Ovary (tissue), 9 donors: Measurements from ENCODE around the gene KCTD10. TPM values are rescaled to one million over a fixed set of nuclear protein-coding genes. Genes with fewer than 3 reads are reported as not detected.
A peak's percentile ranks its signal among the peaks of the same experiment; 100 is the strongest.

Experiments
- DNase-seq, 5 donors: peaks; one replicate each; pipeline ENCODE4 v3.0.0-alpha.2; 2019 to 2020
- H3K27ac ChIP-seq, 2 donors: fragments of 200-600 bp; one replicate each; pipeline versions ENCODE4 v1.5.1 to v1.8.0; 2019 to 2022
- H3K27me3 ChIP-seq: fragments of 200-600 bp; one replicate; pipeline ENCODE4 v1.8.0; 2022
- H3K36me3 ChIP-seq: fragments of 200-600 bp; sonication (generic); one replicate; pipeline ENCODE4 v1.5.1; 2019
- H3K4me1 ChIP-seq: one replicate; pipeline ENCODE4 v1.8.1; 2013; ENCODE audit warnings: mild to moderate bottlenecking, moderate library complexity; ENCODE audit not compliant: insufficient read depth
- H3K4me3 ChIP-seq: fragments of 200-600 bp; sonication (generic); one replicate; pipeline ENCODE4 v1.5.1; 2017
- H3K9me3 ChIP-seq, 2 donors: fragments of 200-600 bp in 1 of 2; sonication (generic) in 1 of 2; one replicate each; pipeline versions ENCODE4 v1.5.1 to v1.8.1; 2013 to 2019; ENCODE audit warnings: mild to moderate bottlenecking in 1 of 2, moderate library complexity in 1 of 2
- CTCF ChIP-seq, 3 donors: fragments of 450-650 bp in 2 of 3; fragments of 200-600 bp in 1 of 3; IDR thresholded peaks; one replicate each; pipeline versions ENCODE4 v1.5.1 to v1.8.0; 2016 to 2022; ENCODE audit warnings: antibody characterized with exemption in 3 of 3, mild to moderate bottlenecking in 1 of 3
- EP300 ChIP-seq: sonication (generic); formaldehyde crosslinking; IDR thresholded peaks from one replicate; pipeline ENCODE4 v1.6.1; 2017; ENCODE audit warnings: antibody characterized with exemption
- POLR2A ChIP-seq: fragments of 450-650 bp; IDR thresholded peaks from one replicate; pipeline ENCODE4 v1.6.1; 2017; ENCODE audit warnings: antibody characterized with exemption, mild to moderate bottlenecking, moderate library complexity
- WGBS, 3 donors: extraction: QIAGEN DNeasy Blood & Tissue Kit in 1 of 3; methylation state at CpG; one replicate each; pipeline versions ENCODE4 v1.1.5 to v1.1.7; 2013 to 2017; 5-methylcytosine and 5-hydroxymethylcytosine counted together
- intact Hi-C, 4 donors: fragments of 100-400 bp; cut with DNase I; formaldehyde crosslinking; loops; one replicate each; pipeline versions ENCODE4 v1.11.0 to v1.15.1; 2022 to 2023
- polyA plus RNA-seq, 2 donors: library from polyadenylated mRNA; stranded (reverse); fragments of 200-250 nt in 1 of 2; fragments of 350-450 nt in 1 of 2; fragmentation: Illumina TruSeq in 1 of 2; extraction: RNeasy Lipid Tissue Mini Kit (QIAGEN cat#74804) in 1 of 2; gene quantifications; one replicate each; pipeline ENCODE4 v1.2.3, GENCODE V29; 2013 to 2014
- total RNA-seq, 7 donors: library from RNA; depleted of rRNA in 2 of 7; stranded (reverse); fragments of >200 nt in 2 of 7; fragmentation: NEBNext Ultra II Directional in 3 of 7; extraction: Animal tissue kit (Norgen Biotek cat#: 25700) in 3 of 7; gene quantifications; one replicate each; pipeline versions ENCODE4 v1.1.0 to v1.2.4, GENCODE V29; 2016 to 2023
- donor health status: DM: no; HTN: no; CAD: no; lungs with moderate emphysema.
- donor health status: DM: no; HTN: no; CAD: no.
- donor health status: Bipolar disorder and iron deficiency.
- donor health status: DM: yes; HTN: yes; CAD: no.
- donor health status: DM: no; HTN: no; CAD: no.
- donor health status: DM: yes; HTN: yes; CAD: no.

KCTD10 gene
- total and polyA plus RNA-seq, 9 donors, result 21.6 to 70.6 (median 38.0) TPM

- peak in 1 of 5 donors; percentile 30 for DNase-seq
- Histone ChIP-seq H3K4me1 (peaks cover 15% of the 10 kb centered on the region), H3K27ac (peak overlapping the region in 1 of 2 donors; percentile 10), H3K4me3 (no peak overlapping the region), H3K27me3 (no peaks in the 10 kb centered on the region), H3K36me3 (no peaks in the 10 kb centered on the region), H3K9me3 (no peaks in the 10 kb centered on the region)
- 7 to 33% (median 19%) methylated on average over 1 of the region's 1 CpG for WGBS, 3 donors
- intact Hi-C loops, result loop anchor here in 1 of 4 donors (10.0 kb wide), 2 partner anchors 202 to 252 kb away; partner anchors contain the start of gene FAM222A
- no peak for TF ChIP-seq CTCF (IDR thresholded peaks at IDR 0.05)
- TF ChIP-seq POLR2A, result no peak
These were observed 35.5 kb upstream of the KCTD10 start for GRCh38 chr12:109512608-109513007.

GRCh38 chr12:109510196-109510595 is 33.1 kb upstream of the KCTD10 start:
- Histone ChIP-seq H3K36me3 (no peaks in the 10 kb centered on the region), H3K27ac (no peak overlapping the region), H3K27me3 (no peaks in the 10 kb centered on the region), H3K4me3 (no peak overlapping the region), H3K9me3 (no peaks in the 10 kb centered on the region), H3K4me1 (peaks cover 15% of the 10 kb centered on the region)
- intact Hi-C loops, result loop anchor here in 1 of 4 donors (10.0 kb wide), 2 partner anchors 205 to 255 kb away; partner anchors contain the start of gene FAM222A
- DNase-seq, result peak in 3 of 5 donors; percentile 54 to 65 (median 54)
- WGBS, 3 donors, result 31 to 53% (median 36%) methylated on average over 15 of the region's 15 CpGs
- TF ChIP-seq EP300 (no peak), CTCF (IDR thresholded peaks at IDR 0.05) (no peak), POLR2A (no peak)

- Histone ChIP-seq H3K4me3 (no peak overlapping the region), H3K27ac (no peak overlapping the region), H3K4me1 (no peaks in the 10 kb centered on the region), H3K36me3 (no peaks in the 10 kb centered on the region), H3K9me3 (no peaks in the 10 kb centered on the region), H3K27me3 (no peaks in the 10 kb centered on the region)
- no peak for DNase-seq
- WGBS, 3 donors, result 43 to 71% (median 45%) methylated on average over 1 of the region's 1 CpG
- TF ChIP-seq POLR2A (no peak), CTCF (IDR thresholded peaks at IDR 0.05) (no peak), EP300 (no peak)
- intact Hi-C loops, result no loop called here
These were observed 27.0 kb upstream of the KCTD10 start for GRCh38 chr12:109504068-109504467.

GRCh38 chr12:109503611-109504010 is 26.5 kb upstream of the KCTD10 start:
- Histone ChIP-seq H3K4me1 (no peaks in the 10 kb centered on the region), H3K27me3 (no peaks in the 10 kb centered on the region), H3K9me3 (no peaks in the 10 kb centered on the region), H3K4me3 (no peak overlapping the region), H3K27ac (no peak overlapping the region), H3K36me3 (no peaks in the 10 kb centered on the region)
- no peak for DNase-seq
- 58 to 88% (median 87%) methylated on average over 3 of the region's 3 CpGs for WGBS, 3 donors
- intact Hi-C loops, result no loop called here
- TF ChIP-seq POLR2A (no peak), CTCF (IDR thresholded peaks at IDR 0.05) (no peak), EP300 (no peak)
